Skeletal muscle cell (primary cell): ENCODE measurements around the gene CROCC2.

Source experiments
- DNase-seq: peaks from one replicate; pipeline ENCODE4 v3.0.0-alpha.2; 2010; ENCODE audit warnings: low read depth
- H3K4me3 ChIP-seq: 2 replicates; pipeline ENCODE4 v1.5.1; 2011; ENCODE audit warnings: low read depth, mild to moderate bottlenecking, control low read depth, low read length, moderate library complexity

The CROCC2 gene

DNA sequence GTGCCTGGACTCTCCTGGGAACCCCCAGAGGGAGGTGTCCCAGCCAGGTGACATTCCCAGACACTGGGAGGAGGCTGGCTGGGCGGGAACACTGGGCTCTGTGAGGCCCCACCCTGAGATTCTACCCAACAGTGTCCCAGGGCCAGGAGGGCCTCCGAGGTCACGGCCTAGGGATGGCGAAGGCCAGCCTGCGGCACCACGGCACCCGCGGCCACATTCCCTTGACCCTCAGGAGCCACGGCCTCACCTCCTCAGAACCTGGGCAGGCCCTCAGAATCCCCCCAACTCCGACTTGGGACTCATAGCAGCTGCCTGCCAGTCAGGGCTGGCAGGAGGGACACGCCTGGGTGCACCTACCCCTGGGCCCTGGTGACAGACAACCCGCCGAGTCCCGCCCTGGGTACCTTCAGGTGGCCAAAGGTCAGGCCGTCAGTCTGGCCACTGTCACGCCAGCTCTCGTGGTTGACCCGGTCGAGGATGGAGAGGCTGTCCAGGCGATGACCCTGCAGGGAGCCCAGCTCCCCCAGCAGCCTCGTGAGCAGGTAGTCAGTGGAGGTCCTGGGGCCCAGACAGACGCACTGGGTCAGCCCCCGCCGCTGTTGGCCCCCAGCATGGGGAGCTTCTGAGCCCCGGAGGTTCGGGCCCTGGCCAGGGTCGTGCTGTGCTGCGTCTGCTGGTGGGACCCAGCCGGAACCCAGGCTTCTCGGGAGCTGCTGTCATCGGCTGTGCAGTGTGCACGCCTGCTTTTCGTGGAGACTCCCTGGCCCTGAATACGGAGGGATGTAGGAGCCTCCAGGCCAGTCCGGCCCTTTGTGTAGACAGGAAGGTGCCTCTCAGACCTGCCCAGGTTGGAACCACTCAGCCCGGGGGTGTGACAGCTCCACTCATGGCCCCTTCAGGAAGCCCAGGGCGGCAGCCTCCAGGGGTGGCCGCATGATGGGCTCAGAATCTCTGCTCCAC is 16.3 kb upstream of the CROCC2 start:
- DNase-seq = no peak
- no peak overlapping the region for H3K4me3 ChIP-seq

GRCh38 chr2:240890691-240891090 is 15.4 kb upstream of the CROCC2 start:
- no peak for DNase-seq
- H3K4me3 ChIP-seq = no peak overlapping the region

GRCh38 chr2:240891492-240892340 is 14.4 kb upstream of the CROCC2 start:
- no peak for DNase-seq
- no peak overlapping the region for H3K4me3 ChIP-seq

DNA sequence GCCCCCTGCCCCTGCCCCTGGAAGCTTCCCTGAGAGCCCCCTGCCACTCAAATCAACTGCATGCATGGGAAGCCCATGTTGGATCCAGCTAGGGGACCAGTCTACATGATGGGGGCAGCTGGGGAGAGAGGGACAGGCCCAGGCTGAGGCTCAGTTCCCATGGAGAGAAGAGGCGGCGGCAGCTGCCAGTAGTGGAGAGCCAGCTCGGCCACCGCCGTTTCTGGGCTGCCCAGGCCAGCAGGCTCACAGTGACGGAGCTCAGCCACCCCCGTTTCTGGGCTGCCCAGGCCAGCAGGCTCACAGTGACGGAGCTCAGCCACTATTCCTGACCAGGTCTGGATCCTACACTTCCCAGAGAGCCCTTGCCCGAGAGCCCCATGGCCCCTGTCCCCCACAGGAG is 13.8 kb upstream of the CROCC2 start:
- DNase-seq = no peak
- no peak overlapping the region for H3K4me3 ChIP-seq

- no peak for DNase-seq
- H3K4me3 ChIP-seq = no peak overlapping the region
Observed at GRCh38 chr2:240892925-240893324, 13.2 kb upstream of the CROCC2 start.

GRCh38 chr2:240893363-240893844 is 12.7 kb upstream of the CROCC2 start:
- DNase-seq = no peak

GRCh38 chr2:240894006-240894405 is 12.1 kb upstream of the CROCC2 start:
- DNase-seq = no peak
- H3K4me3 ChIP-seq = no peak overlapping the region

More at GRCh38 chr2:240893363-240893844, 12.7 kb upstream of the CROCC2 start:
- H3K4me3 ChIP-seq = no peak overlapping the region

GRCh38 chr2:240894836-240895558 is 11.1 kb upstream of the CROCC2 start:
- H3K4me3 ChIP-seq = no peak overlapping the region
- no peak for DNase-seq

- no peak within 1 kb of the TSS for H3K4me3 ChIP-seq
- no peak for DNase-seq
Observed at GRCh38 chr2:240895656-240896388, 10.3 kb upstream of the CROCC2 start, which contains the start of gene MAB21L4. MAB21L4 (minus strand) TSS chr2:240896156; CDS start chr2:240895997, 159 bp downstream.

GRCh38 chr2:240896394-240896793 is 9.7 kb upstream of the CROCC2 start:
- H3K4me3 ChIP-seq = no peak overlapping the region
- DNase-seq = no peak

DNA sequence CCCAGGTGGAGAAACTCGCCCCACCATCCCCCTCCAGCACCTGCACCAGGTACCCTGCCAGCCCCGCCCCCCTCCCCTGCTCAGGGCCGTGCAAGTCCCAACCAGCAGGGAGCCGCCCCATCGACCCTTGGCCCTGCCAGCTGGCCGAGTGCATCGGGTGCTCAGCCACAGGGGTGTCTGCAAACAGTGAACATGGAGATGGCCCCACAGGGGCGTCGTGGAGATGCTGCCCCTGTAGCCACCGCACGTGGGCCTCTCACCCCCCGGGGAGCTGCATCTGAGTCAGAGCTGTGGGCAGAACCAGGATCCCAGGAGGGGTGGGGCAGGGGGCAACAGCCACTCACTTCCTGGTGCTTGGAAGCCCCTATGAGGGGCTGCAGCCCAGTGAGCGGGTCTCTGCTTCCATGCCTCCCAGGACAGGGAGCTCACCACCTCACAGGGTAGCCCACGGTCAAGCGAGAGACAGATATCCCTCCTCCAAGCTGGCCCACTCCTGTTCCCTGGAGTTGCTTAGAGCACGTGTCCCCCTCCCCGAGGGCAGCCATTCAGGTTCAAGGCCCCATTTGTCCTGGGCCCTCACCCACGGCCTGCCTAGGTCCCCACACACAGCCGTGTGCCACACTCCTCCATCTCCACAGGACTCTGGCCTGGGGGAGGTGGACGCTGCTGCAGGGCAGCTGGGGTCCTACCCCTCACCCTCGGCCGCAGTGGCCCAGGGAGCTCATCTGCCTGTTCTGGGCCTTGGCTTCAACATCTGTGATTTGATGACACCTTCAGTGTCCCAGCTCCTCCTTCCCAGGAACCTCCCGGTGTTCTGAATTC is 9.1 kb upstream of the CROCC2 start:
- no peak overlapping the region for H3K4me3 ChIP-seq
- no peak for DNase-seq

GRCh38 chr2:240898108-240898730 is 7.9 kb upstream of the CROCC2 start:
- DNase-seq = no peak
- H3K4me3 ChIP-seq = no peak overlapping the region

DNA sequence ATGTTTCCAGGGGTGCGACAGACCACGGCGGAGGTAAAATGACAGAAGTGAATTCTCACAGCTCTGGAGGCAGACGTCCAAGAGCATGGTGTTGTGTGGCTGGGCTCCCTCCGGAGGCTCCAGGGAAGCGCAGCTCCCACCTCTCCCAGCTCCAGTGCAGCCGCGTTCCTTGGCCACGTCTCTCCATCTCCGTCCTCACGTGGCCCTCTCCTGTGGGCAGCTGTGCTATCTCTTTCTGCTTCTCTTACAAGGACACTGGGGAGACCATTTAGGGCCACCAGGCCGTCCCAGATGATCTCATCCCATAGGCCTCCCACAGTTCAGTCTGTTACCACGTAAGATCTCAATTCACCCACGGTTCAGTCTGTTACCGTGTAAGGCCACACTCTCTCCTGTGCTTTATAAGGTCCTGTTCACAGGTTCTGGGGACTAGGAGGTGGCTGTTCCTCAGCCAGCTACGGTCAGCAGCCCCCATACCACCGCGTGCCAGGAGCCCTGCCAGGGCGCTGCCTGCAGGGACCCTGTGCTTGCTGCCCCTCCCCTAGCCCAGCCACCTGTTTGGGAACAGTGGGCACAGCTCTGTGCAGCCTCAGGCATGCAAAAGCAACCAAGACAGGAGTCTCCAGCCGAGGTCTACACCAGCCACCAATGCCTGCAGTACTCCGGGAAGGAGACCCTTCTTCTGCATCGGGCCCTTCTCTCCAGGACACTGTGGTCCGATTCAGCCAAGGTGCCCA is 7.2 kb upstream of the CROCC2 start:
- H3K4me3 ChIP-seq = no peak overlapping the region
- no peak for DNase-seq

GRCh38 chr2:240899468-240899865 is 6.7 kb upstream of the CROCC2 start:
- no peak for DNase-seq

GRCh38 chr2:240900141-240900860 is 5.8 kb upstream of the CROCC2 start:
- DNase-seq = no peak

More at GRCh38 chr2:240899468-240899865, 6.7 kb upstream of the CROCC2 start:
- no peak overlapping the region for H3K4me3 ChIP-seq

GRCh38 chr2:240901986-240902614 is 4.0 kb upstream of the CROCC2 start:
- DNase-seq = no peak

More at GRCh38 chr2:240900141-240900860, 5.8 kb upstream of the CROCC2 start:
- H3K4me3 ChIP-seq = no peak overlapping the region

More at GRCh38 chr2:240901986-240902614, 4.0 kb upstream of the CROCC2 start:
- H3K4me3 ChIP-seq = no peak overlapping the region
